ENCODE results near the gene SPTB.

DNA sequence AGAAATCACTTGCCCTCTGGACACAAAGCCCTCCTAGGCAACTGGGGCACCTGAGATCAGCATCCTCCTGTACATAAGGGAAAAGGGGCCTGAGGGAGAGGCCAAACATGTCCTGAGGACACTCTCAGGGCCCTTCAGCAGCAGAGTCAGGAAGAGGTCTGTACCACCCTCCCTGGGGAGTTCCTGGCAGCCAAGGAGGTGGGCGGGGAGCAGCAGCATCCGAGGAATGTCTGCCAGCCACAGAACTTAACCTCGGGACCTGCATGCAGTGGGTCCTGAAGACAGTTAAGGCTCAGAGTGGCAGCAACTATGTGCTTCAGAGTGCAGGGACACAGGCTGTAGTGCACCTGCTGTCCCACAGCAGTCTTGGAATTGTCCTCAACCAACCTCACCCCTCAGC lies 62.1 kb downstream of the SPTB start:
- TF ChIP-seq SUZ12 (IDR thresholded peaks at IDR 0.05; ENCODE audit: extremely low read depth, insufficient read depth, insufficient read length) (no peak), ZNF274 (IDR thresholded peaks at IDR 0.05; ENCODE audit: low read depth, low read length) (no peak)

Measured in NT2/D1 (cell line).